SK-N-SH (cell line): ENCODE measurements around the gene PRKCA. TPM values are rescaled to one million over a fixed set of nuclear protein-coding genes. Genes with fewer than 3 reads are reported as not detected.

ENCODE experiments used
- CHD2 ChIP-seq: fragments of 150-350 bp; IDR thresholded peaks from 2 replicates; pipeline ENCODE4 v1.6.1; 2018; ENCODE audit warnings: low read length; ENCODE audit not compliant: partially characterized antibody
- EP300 ChIP-seq, 2 experiments: IDR thresholded peaks; 2 replicates each; pipeline versions ENCODE4 v1.4.0 to v1.6.1; 2012; ENCODE audit warnings: borderline replicate concordance in 1 of 2, low read depth in 1 of 2, low read length in 1 of 2
- EZH2phosphoT487 ChIP-seq: fragments of 200-600 bp; sonication (generic); IDR thresholded peaks from 2 replicates; pipeline ENCODE4 v1.6.1; 2017; ENCODE audit warnings: low read depth, mixed run types, mild to moderate bottlenecking, antibody characterized with exemption, moderate library complexity, borderline replicate concordance
- FOXJ3 ChIP-seq: sonication (generic); formaldehyde crosslinking; IDR thresholded peaks from 2 replicates; pipeline ENCODE4 v1.5.1; 2020; ENCODE audit warnings: mild to moderate bottlenecking, missing genetic modification reagents
- FOXM1 ChIP-seq: IDR thresholded peaks from 2 replicates; pipeline ENCODE4 v1.4.0; 2012; ENCODE audit warnings: low read depth, mild to moderate bottlenecking
- MEF2A ChIP-seq: IDR thresholded peaks from 2 replicates; pipeline ENCODE4 v1.4.0; 2012; ENCODE audit warnings: low read depth, borderline replicate concordance
- POLR2AphosphoS5 ChIP-seq: IDR thresholded peaks from 2 replicates; pipeline ENCODE4 v1.6.1; 2012; ENCODE audit warnings: low read depth, low read length
- RCOR1 ChIP-seq: fragments of 150-350 bp; IDR thresholded peaks from 2 replicates; pipeline ENCODE4 v1.6.1; 2017; ENCODE audit warnings: antibody characterized with exemption, low read length
- RFX5 ChIP-seq: IDR thresholded peaks from 2 replicates; pipeline ENCODE4 v1.6.1; 2012; ENCODE audit warnings: mild to moderate bottlenecking, improper control_type of control experiment, low read length
- SIN3A ChIP-seq: IDR thresholded peaks from 2 replicates; pipeline ENCODE4 v1.6.1; 2012; ENCODE audit warnings: low read depth, mild to moderate bottlenecking, low read length, moderate library complexity, borderline replicate concordance
- TCF12 ChIP-seq: IDR thresholded peaks from 2 replicates; pipeline ENCODE4 v1.4.0; 2012
- YY1 ChIP-seq: IDR thresholded peaks from 2 replicates; pipeline ENCODE4 v1.4.0; 2012; ENCODE audit warnings: low read depth, mild to moderate bottlenecking
- polyA plus RNA-seq, 3 experiments: library from polyadenylated mRNA; depleted of rRNA; stranded (reverse); fragments of >200 nt; gene quantifications; 2 replicates each; pipeline ENCODE4 v1.2.3, GENCODE V29; 2012
- TF ChIP-seq, protein P1 (sequence below): IDR thresholded peaks from 2 replicates; pipeline ENCODE4 v1.6.1; 2012; ENCODE audit warnings: mild to moderate bottlenecking, low read depth, low read length, moderate library complexity
- TF ChIP-seq, protein P2 (sequence below): IDR thresholded peaks from 2 replicates; pipeline ENCODE4; 2012
- TF ChIP-seq, protein P3 (sequence below): IDR thresholded peaks from 2 replicates; pipeline ENCODE4 v1.4.0; 2012; ENCODE audit warnings: low read depth, borderline replicate concordance
- TF ChIP-seq, protein P4 (sequence below): fragments of 200-600 bp; sonication (generic); IDR thresholded peaks from 2 replicates; pipeline ENCODE4 v1.6.1; 2017; ENCODE audit warnings: antibody characterized with exemption, mild to moderate bottlenecking, moderate library complexity

The PRKCA gene
- polyA plus RNA-seq, 1 of the 3 experiments (the other 2 are of a cell fraction) = 108 TPM

DNA sequence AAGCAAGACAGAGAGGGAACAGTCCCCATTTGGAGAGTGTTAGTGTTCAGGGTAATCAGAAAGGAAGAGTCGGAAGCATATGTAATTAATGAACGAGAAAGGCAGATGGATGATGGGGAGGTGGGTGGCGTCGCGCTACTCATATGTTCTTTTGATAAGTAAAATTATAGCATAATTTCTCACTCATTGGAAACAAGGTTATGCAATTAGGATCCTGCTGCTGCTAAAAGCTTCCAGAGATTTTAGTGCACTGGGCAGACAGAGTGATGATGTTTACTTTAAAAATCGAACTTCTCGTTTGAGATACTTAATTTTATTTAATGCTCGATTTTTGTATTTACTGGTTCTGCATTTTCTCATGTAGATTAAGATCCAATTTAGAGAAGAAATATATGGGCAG lies 96.2 kb downstream of the PRKCA start (continued):
- TF ChIP-seq, protein P1, sequence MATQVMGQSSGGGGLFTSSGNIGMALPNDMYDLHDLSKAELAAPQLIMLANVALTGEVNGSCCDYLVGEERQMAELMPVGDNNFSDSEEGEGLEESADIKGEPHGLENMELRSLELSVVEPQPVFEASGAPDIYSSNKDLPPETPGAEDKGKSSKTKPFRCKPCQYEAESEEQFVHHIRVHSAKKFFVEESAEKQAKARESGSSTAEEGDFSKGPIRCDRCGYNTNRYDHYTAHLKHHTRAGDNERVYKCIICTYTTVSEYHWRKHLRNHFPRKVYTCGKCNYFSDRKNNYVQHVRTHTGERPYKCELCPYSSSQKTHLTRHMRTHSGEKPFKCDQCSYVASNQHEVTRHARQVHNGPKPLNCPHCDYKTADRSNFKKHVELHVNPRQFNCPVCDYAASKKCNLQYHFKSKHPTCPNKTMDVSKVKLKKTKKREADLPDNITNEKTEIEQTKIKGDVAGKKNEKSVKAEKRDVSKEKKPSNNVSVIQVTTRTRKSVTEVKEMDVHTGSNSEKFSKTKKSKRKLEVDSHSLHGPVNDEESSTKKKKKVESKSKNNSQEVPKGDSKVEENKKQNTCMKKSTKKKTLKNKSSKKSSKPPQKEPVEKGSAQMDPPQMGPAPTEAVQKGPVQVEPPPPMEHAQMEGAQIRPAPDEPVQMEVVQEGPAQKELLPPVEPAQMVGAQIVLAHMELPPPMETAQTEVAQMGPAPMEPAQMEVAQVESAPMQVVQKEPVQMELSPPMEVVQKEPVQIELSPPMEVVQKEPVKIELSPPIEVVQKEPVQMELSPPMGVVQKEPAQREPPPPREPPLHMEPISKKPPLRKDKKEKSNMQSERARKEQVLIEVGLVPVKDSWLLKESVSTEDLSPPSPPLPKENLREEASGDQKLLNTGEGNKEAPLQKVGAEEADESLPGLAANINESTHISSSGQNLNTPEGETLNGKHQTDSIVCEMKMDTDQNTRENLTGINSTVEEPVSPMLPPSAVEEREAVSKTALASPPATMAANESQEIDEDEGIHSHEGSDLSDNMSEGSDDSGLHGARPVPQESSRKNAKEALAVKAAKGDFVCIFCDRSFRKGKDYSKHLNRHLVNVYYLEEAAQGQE = no peak
- TF ChIP-seq CHD2 = peak; percentile 77
- TF ChIP-seq YY1 = no peak
- TF ChIP-seq RFX5 = no peak; the same call in 1 of the 2 replicates
- peak; percentile 74; the same call in 1 of the 2 replicates for TF ChIP-seq RCOR1
- no peak for TF ChIP-seq SIN3A
- TF ChIP-seq, protein P2, sequence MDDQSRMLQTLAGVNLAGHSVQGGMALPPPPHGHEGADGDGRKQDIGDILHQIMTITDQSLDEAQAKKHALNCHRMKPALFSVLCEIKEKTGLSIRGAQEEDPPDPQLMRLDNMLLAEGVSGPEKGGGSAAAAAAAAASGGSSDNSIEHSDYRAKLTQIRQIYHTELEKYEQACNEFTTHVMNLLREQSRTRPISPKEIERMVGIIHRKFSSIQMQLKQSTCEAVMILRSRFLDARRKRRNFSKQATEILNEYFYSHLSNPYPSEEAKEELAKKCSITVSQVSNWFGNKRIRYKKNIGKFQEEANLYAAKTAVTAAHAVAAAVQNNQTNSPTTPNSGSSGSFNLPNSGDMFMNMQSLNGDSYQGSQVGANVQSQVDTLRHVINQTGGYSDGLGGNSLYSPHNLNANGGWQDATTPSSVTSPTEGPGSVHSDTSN = no peak
- TF ChIP-seq POLR2AphosphoS5 = peak; percentile 26; the same call in 1 of the 2 replicates
- no peak for TF ChIP-seq FOXM1
- peak in 1 of 2 experiments; percentile 93; a peak in 2 of 4 replicates for TF ChIP-seq EP300 (IDR thresholded peaks at IDR 0.05; ENCODE audit: borderline replicate concordance in 1 of 2, low read depth in 1 of 2, low read length in 1 of 2)
- TF ChIP-seq, protein P3, sequence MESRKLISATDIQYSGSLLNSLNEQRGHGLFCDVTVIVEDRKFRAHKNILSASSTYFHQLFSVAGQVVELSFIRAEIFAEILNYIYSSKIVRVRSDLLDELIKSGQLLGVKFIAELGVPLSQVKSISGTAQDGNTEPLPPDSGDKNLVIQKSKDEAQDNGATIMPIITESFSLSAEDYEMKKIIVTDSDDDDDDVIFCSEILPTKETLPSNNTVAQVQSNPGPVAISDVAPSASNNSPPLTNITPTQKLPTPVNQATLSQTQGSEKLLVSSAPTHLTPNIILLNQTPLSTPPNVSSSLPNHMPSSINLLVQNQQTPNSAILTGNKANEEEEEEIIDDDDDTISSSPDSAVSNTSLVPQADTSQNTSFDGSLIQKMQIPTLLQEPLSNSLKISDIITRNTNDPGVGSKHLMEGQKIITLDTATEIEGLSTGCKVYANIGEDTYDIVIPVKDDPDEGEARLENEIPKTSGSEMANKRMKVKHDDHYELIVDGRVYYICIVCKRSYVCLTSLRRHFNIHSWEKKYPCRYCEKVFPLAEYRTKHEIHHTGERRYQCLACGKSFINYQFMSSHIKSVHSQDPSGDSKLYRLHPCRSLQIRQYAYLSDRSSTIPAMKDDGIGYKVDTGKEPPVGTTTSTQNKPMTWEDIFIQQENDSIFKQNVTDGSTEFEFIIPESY = no peak
- no peak for TF ChIP-seq EZH2phosphoT487
- no peak for TF ChIP-seq FOXJ3 (CRISPR knock-in tag)
- no peak for TF ChIP-seq MEF2A
- no peak; the same call in 1 of the 2 replicates for TF ChIP-seq TCF12
- TF ChIP-seq, protein P4, sequence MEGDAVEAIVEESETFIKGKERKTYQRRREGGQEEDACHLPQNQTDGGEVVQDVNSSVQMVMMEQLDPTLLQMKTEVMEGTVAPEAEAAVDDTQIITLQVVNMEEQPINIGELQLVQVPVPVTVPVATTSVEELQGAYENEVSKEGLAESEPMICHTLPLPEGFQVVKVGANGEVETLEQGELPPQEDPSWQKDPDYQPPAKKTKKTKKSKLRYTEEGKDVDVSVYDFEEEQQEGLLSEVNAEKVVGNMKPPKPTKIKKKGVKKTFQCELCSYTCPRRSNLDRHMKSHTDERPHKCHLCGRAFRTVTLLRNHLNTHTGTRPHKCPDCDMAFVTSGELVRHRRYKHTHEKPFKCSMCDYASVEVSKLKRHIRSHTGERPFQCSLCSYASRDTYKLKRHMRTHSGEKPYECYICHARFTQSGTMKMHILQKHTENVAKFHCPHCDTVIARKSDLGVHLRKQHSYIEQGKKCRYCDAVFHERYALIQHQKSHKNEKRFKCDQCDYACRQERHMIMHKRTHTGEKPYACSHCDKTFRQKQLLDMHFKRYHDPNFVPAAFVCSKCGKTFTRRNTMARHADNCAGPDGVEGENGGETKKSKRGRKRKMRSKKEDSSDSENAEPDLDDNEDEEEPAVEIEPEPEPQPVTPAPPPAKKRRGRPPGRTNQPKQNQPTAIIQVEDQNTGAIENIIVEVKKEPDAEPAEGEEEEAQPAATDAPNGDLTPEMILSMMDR = no peak
